ENCODE measurements around the gene CYB5R3. TPM values are rescaled to one million over a fixed set of nuclear protein-coding genes. Genes with fewer than 3 reads are reported as not detected.
"Not testable (repeated sequence)": the region's sequence is repeated elsewhere in the genome, so short reads cannot be mapped to it uniquely, and the experiment has no call there.

Gene CYB5R3
- total RNA-seq, 1 experiment from 2014 or later, result 48.4 TPM

- DNase-seq (ENCODE audit: low spot score), result no peak
Observed at GRCh38 chr22:42678894-42679293, 29.7 kb upstream of the CYB5R3 start.

GRCh38 chr22:42677936-42678335, 28.7 kb upstream of the CYB5R3 start:
- DNase-seq (ENCODE audit: low spot score), result not testable (repeated sequence)

GRCh38 chr22:42676059-42676607, 26.9 kb upstream of the CYB5R3 start:
- no peak for DNase-seq (ENCODE audit: low spot score)

- no peak for DNase-seq (ENCODE audit: low spot score)
Observed at GRCh38 chr22:42673898-42674401, 24.8 kb upstream of the CYB5R3 start.

- DNase-seq (ENCODE audit: low spot score), result not testable (repeated sequence)
Observed at GRCh38 chr22:42673071-42673470, 23.9 kb upstream of the CYB5R3 start.

- peak; percentile 70 for DNase-seq (ENCODE audit: low spot score)
Observed at GRCh38 chr22:42670921-42671709, 21.9 kb upstream of the CYB5R3 start.

GRCh38 chr22:42670046-42670445, 20.9 kb upstream of the CYB5R3 start:
- DNase-seq (ENCODE audit: low spot score), result no peak

GRCh38 chr22:42666393-42666792, 17.2 kb upstream of the CYB5R3 start:
- DNase-seq (ENCODE audit: low spot score), result not testable (repeated sequence)

GRCh38 chr22:42664976-42665831, 16.0 kb upstream of the CYB5R3 start:
- DNase-seq (ENCODE audit: low spot score), result no peak

- peak; percentile 39 for DNase-seq (ENCODE audit: low spot score)
Observed at GRCh38 chr22:42661985-42662831, 13.0 kb upstream of the CYB5R3 start.

- no peak for DNase-seq (ENCODE audit: low spot score)
Observed at GRCh38 chr22:42656578-42656977, 7.4 kb upstream of the CYB5R3 start.

GRCh38 chr22:42655693-42656092, 6.5 kb upstream of the CYB5R3 start:
- DNase-seq (ENCODE audit: low spot score), result no peak

- no peak for DNase-seq (ENCODE audit: low spot score)
Observed at GRCh38 chr22:42654436-42655073, 5.4 kb upstream of the CYB5R3 start.

- DNase-seq (ENCODE audit: low spot score), result no peak
Observed at GRCh38 chr22:42653999-42654398, 4.8 kb upstream of the CYB5R3 start.

- peak; percentile 31 for DNase-seq (ENCODE audit: low spot score)
Observed at GRCh38 chr22:42651134-42651533, 1.9 kb upstream of the CYB5R3 start.

- no peak for DNase-seq (ENCODE audit: low spot score)
Observed at GRCh38 chr22:42648368-42649245, 585 bp downstream of the CYB5R3 start.

- DNase-seq (ENCODE audit: low spot score), result no peak
Observed at GRCh38 chr22:42648017-42648367, 1.2 kb downstream of the CYB5R3 start.

GRCh38 chr22:42646569-42647525, 2.3 kb downstream of the CYB5R3 start:
- no peak for DNase-seq (ENCODE audit: low spot score)
